ENCODE results near the gene ANLN.
"Not testable (repeated sequence)": the region's sequence is repeated elsewhere in the genome, so short reads cannot be mapped to it uniquely, and the experiment has no call there.

ANLN gene

GRCh38 chr7:36468370-36469101 is 78.9 kb downstream of the ANLN start:
- DNase-seq = no peak

GRCh38 chr7:36469236-36469635 is 79.6 kb downstream of the ANLN start:
- DNase-seq = no peak

GRCh38 chr7:36472141-36472729 is 82.6 kb downstream of the ANLN start:
- no peak for DNase-seq

GRCh38 chr7:36473454-36474282 is 84.0 kb downstream of the ANLN start:
- DNase-seq = peak; percentile 39

GRCh38 chr7:36474283-36475010 is 84.8 kb downstream of the ANLN start:
- DNase-seq = no peak

GRCh38 chr7:36475011-36475342 is 85.3 kb downstream of the ANLN start:
- no peak for DNase-seq

- DNase-seq = no peak
Measured at GRCh38 chr7:36475381-36475780, 85.7 kb downstream of the ANLN start.

GRCh38 chr7:36478745-36479144 is 89.1 kb downstream of the ANLN start:
- DNase-seq = no peak

GRCh38 chr7:36483853-36484252 is 94.2 kb downstream of the ANLN start:
- not testable (repeated sequence) for DNase-seq

- no peak for DNase-seq
Measured at GRCh38 chr7:36484265-36484664, 94.6 kb downstream of the ANLN start.

GRCh38 chr7:36486336-36486735 is 96.7 kb downstream of the ANLN start:
- no peak for DNase-seq

GRCh38 chr7:36487756-36488336 is 98.2 kb downstream of the ANLN start:
- DNase-seq = peak; percentile 37

GRCh38 chr7:36488672-36489071 is 99.0 kb downstream of the ANLN start:
- not testable (repeated sequence) for DNase-seq

GRCh38 chr7:36490419-36490830 is 100.8 kb downstream of the ANLN start:
- DNase-seq = peak; percentile 40

GRCh38 chr7:36491317-36491716 is 101.7 kb downstream of the ANLN start:
- no peak for DNase-seq

GRCh38 chr7:36496576-36496975 is 106.9 kb downstream of the ANLN start:
- DNase-seq = no peak

- not testable (repeated sequence) for DNase-seq
Measured at GRCh38 chr7:36497176-36497575, 107.5 kb downstream of the ANLN start.

- no peak for DNase-seq
Measured at GRCh38 chr7:36497775-36498174, 108.1 kb downstream of the ANLN start.

Measured in retina (tissue), 1 donor.